ENCODE measurements around the gene PCDHA6. TPM values are rescaled to one million over a fixed set of nuclear protein-coding genes. Genes with fewer than 3 reads are reported as not detected.
"Not testable (repeated sequence)": the region's sequence is repeated elsewhere in the genome, so short reads cannot be mapped to it uniquely, and the experiment has no call there.

The PCDHA6 gene
- total RNA-seq, 2 experiments from 2014 or later, result not detected

GRCh38 chr5:140801494-140801841, 26.3 kb upstream of the PCDHA6 start:
- Mint-ChIP-seq H3K27ac (no peak overlapping the region), H3K4me1 (no peaks in the 10 kb centered on the region), H3K9me3 (peaks cover 20% of the 10 kb centered on the region), H3K36me3 (ENCODE audit: low read depth) (peaks cover 5% of the 10 kb centered on the region), H3K27me3 (no peaks in the 10 kb centered on the region), H3K4me3 (no peak overlapping the region)
- CTCF ChIA-PET, result no interaction called here
- POLR2A ChIA-PET, result no interaction called here
- no peak for DNase-seq

- H3K4me3 Mint-ChIP-seq; H3K27ac Mint-ChIP-seq; H3K36me3 Mint-ChIP-seq (ENCODE audit: low read depth); H3K27me3 Mint-ChIP-seq; POLR2A ChIA-PET; DNase-seq; H3K4me1 Mint-ChIP-seq; CTCF ChIA-PET: not testable (repeated sequence)
- peaks cover 23% of the 10 kb centered on the region for H3K9me3 Mint-ChIP-seq
Observed at GRCh38 chr5:140802381-140802780, 25.4 kb upstream of the PCDHA6 start.

- ChIA-PET CTCF (no interaction called here), POLR2A (no interaction called here)
- Mint-ChIP-seq H3K4me1 (no peaks in the 10 kb centered on the region), H3K27me3 (no peaks in the 10 kb centered on the region), H3K36me3 (ENCODE audit: low read depth) (peaks cover 7% of the 10 kb centered on the region), H3K4me3 (no peak overlapping the region), H3K9me3 (peaks cover 26% of the 10 kb centered on the region), H3K27ac (no peak overlapping the region)
- DNase-seq, result no peak
Observed at GRCh38 chr5:140802781-140803271, 24.9 kb upstream of the PCDHA6 start.

- Mint-ChIP-seq H3K4me1 (no peaks in the 10 kb centered on the region), H3K4me3 (no peak within 1 kb of the TSS), H3K9me3 (peaks cover 26% of the 10 kb centered on the region), H3K36me3 (ENCODE audit: low read depth) (peaks cover 7% of the 10 kb centered on the region), H3K27me3 (no peaks in the 10 kb centered on the region), H3K27ac (no peak within 1 kb of the TSS)
- ChIA-PET CTCF (no interaction called here), POLR2A (no interaction called here)
- no peak for DNase-seq
Observed at GRCh38 chr5:140806834-140807775, 20.7 kb upstream of the PCDHA6 start, which contains the start of gene PCDHA4. TSS of gene PCDHA4 (plus strand) at chr5:140807068.

GRCh38 chr5:140808241-140808888, 19.4 kb upstream of the PCDHA6 start:
- H3K36me3 Mint-ChIP-seq (ENCODE audit: low read depth); H3K27ac Mint-ChIP-seq; POLR2A ChIA-PET; CTCF ChIA-PET; H3K27me3 Mint-ChIP-seq; H3K4me3 Mint-ChIP-seq; DNase-seq; H3K4me1 Mint-ChIP-seq: not testable (repeated sequence)
- peaks cover 23% of the 10 kb centered on the region for H3K9me3 Mint-ChIP-seq

- no peaks in the 10 kb centered on the region for H3K4me1 Mint-ChIP-seq
- ChIA-PET CTCF (no interaction called here), POLR2A (no interaction called here)
- no peak for DNase-seq
- no peak overlapping the region for H3K27ac Mint-ChIP-seq
- no peak overlapping the region for H3K4me3 Mint-ChIP-seq
- peaks cover 2% of the 10 kb centered on the region for H3K36me3 Mint-ChIP-seq (ENCODE audit: low read depth)
- peaks cover 20% of the 10 kb centered on the region for H3K9me3 Mint-ChIP-seq
- no peaks in the 10 kb centered on the region for H3K27me3 Mint-ChIP-seq
Observed at GRCh38 chr5:140808889-140809291, 18.9 kb upstream of the PCDHA6 start.

GRCh38 chr5:140821375-140822280, 6.1 kb upstream of the PCDHA6 start, which contains the start of gene PCDHA5:
TSS of gene PCDHA5 (plus strand) at chr5:140821613.
- ChIA-PET POLR2A (no interaction called here), CTCF (interaction anchor here (1.3 to 1.5 kb wide), 2 partner anchors 9 to 16 kb away, joined by 3 to 4 read pairs; no protein-coding TSS in a partner anchor)
- no peaks in the 10 kb centered on the region for H3K4me1 Mint-ChIP-seq
- H3K27me3 Mint-ChIP-seq, result no peaks in the 10 kb centered on the region
- no peak within 1 kb of the TSS for H3K4me3 Mint-ChIP-seq
- no peak for DNase-seq
- H3K9me3 Mint-ChIP-seq, result peaks cover 8% of the 10 kb centered on the region
- no peaks in the 10 kb centered on the region for H3K36me3 Mint-ChIP-seq (ENCODE audit: low read depth)
- no peak within 1 kb of the TSS for H3K27ac Mint-ChIP-seq

- Mint-ChIP-seq H3K27ac (no peak overlapping the region), H3K36me3 (ENCODE audit: low read depth) (no peaks in the 10 kb centered on the region), H3K27me3 (no peaks in the 10 kb centered on the region), H3K9me3 (peaks cover 11% of the 10 kb centered on the region), H3K4me3 (no peak overlapping the region), H3K4me1 (no peaks in the 10 kb centered on the region)
- ChIA-PET CTCF (interaction anchor here (1.3 to 1.5 kb wide), 2 partner anchors 10 to 17 kb away, joined by 3 to 4 read pairs; no protein-coding TSS in a partner anchor), POLR2A (no interaction called here)
- DNase-seq, result no peak
Observed at GRCh38 chr5:140822281-140822629, 5.5 kb upstream of the PCDHA6 start.

- H3K9me3 Mint-ChIP-seq, result peaks cover 14% of the 10 kb centered on the region
- H3K36me3 Mint-ChIP-seq (ENCODE audit: low read depth); CTCF ChIA-PET; H3K27ac Mint-ChIP-seq; H3K27me3 Mint-ChIP-seq; POLR2A ChIA-PET; H3K4me1 Mint-ChIP-seq; DNase-seq; H3K4me3 Mint-ChIP-seq: not testable (repeated sequence)
Observed at GRCh38 chr5:140822969-140823368, 4.8 kb upstream of the PCDHA6 start.

- Mint-ChIP-seq H3K27me3 (no peaks in the 10 kb centered on the region), H3K9me3 (peaks cover 16% of the 10 kb centered on the region), H3K27ac (no peak overlapping the region), H3K4me3 (no peak overlapping the region), H3K36me3 (ENCODE audit: low read depth) (peaks cover 5% of the 10 kb centered on the region), H3K4me1 (no peaks in the 10 kb centered on the region)
- CTCF ChIA-PET, result no interaction called here
- POLR2A ChIA-PET, result no interaction called here
- DNase-seq, result no peak
Observed at GRCh38 chr5:140823475-140823874, 4.3 kb upstream of the PCDHA6 start.

GRCh38 chr5:140828362-140828737, 590 bp downstream of the PCDHA6 start:
- no peak overlapping the region for H3K4me3 Mint-ChIP-seq
- CTCF ChIA-PET, result no interaction called here

GRCh38 chr5:140829511-140830501, 2.0 kb downstream of the PCDHA6 start:
- peaks cover 13% of the 10 kb centered on the region for H3K36me3 Mint-ChIP-seq (ENCODE audit: low read depth)
- CTCF ChIA-PET, POLR2A ChIA-PET, H3K4me1 Mint-ChIP-seq, H3K4me3 Mint-ChIP-seq, DNase-seq, H3K27me3 Mint-ChIP-seq, H3K27ac Mint-ChIP-seq: not testable (repeated sequence)
- H3K9me3 Mint-ChIP-seq, result peaks cover 26% of the 10 kb centered on the region

More at GRCh38 chr5:140828362-140828737, 590 bp downstream of the PCDHA6 start:
- peaks cover 20% of the 10 kb centered on the region for H3K9me3 Mint-ChIP-seq
- POLR2A ChIA-PET, result no interaction called here
- H3K4me1 Mint-ChIP-seq, result no peaks in the 10 kb centered on the region
- H3K36me3 Mint-ChIP-seq (ENCODE audit: low read depth), result peaks cover 8% of the 10 kb centered on the region
- no peak for DNase-seq
- peaks cover 5% of the 10 kb centered on the region for H3K27me3 Mint-ChIP-seq
- no peak overlapping the region for H3K27ac Mint-ChIP-seq

Data from activated CD4-positive, alpha-beta memory T cell treated with anti-CD3 and anti-CD28 coated beads, Interleukin-2, amount 10 ng/mL, durations not matched to agents 7 days and 5 days (primary cell).